GM12878 (cell line): Measurements from ENCODE around the gene ABCC2. TPM values are rescaled to one million over a fixed set of nuclear protein-coding genes. Genes with fewer than 3 reads are reported as not detected.

ENCODE experiments used
- ATAC-seq: fragments of 200-7000 bp; cut with Tn5 transposase; 3 replicates; pipeline ENCODE4 v1.9.1; 2020; ENCODE audit warnings: mild to moderate bottlenecking, moderate library complexity
- BruUV-seq: library from RNA; stranded (reverse); fragments of 400-500 nt; replicated peaks from 2 replicates; lab custom pipeline; 2021; lab: Mats Ljungman, UMichigan
- CTCF ChIA-PET: fragments of 300-600 bp; sonication (Branson Sonifier 250); formaldehyde crosslinking; extraction: SDS; loops from one replicate; lab custom pipeline; 2021; ENCODE audit warnings: inconsistent platforms; lab: Yijun Ruan, JAX
- POLR2A ChIA-PET: fragments of 350-600 bp; formaldehyde crosslinking; extraction: SDS; loops from one replicate; lab custom pipeline; 2021; ENCODE audit warnings: inconsistent platforms; lab: Charles Lee
- RAD21 ChIA-PET: fragments of 300-600 bp; sonication (Branson Sonifier 250); formaldehyde crosslinking; loops from one replicate; lab custom pipeline; 2023; ENCODE audit warnings: antibody characterized with exemption; ENCODE audit not compliant: unreplicated experiment; lab: Charles Lee
- SMC1A ChIA-PET: fragments of 300-600 bp; sonication (Branson Sonifier 250); formaldehyde crosslinking; loops from one replicate; lab custom pipeline; 2023; ENCODE audit not compliant: unreplicated experiment, uncharacterized antibody; lab: Charles Lee
- DNase-seq: peaks from one replicate; pipeline ENCODE4 v3.0.0-alpha.2; 2011; ENCODE audit warnings: low read depth, low spot score
- FAIRE-seq: peaks from 3 replicates; lab custom pipeline; 2011; peaks lifted over from hg19 to GRCh38; lab: Jason Lieb, UNC
- H2AFZ ChIP-seq: 2 replicates; pipeline ENCODE4 v1.6.0; 2011; ENCODE audit warnings: low read depth, low read length, control low read depth; ENCODE audit not compliant: control insufficient read depth
- H3K27ac ChIP-seq: 2 replicates; pipeline ENCODE4 v1.5.1; 2011; ENCODE audit warnings: control low read depth; ENCODE audit not compliant: control insufficient read depth, insufficient read depth
- H3K27me3 ChIP-seq, 2 experiments: replicated peaks in 1 of 2; 2 replicates each; pipeline versions ENCODE4 v1.6.0 to v1.6.1; 2011; ENCODE audit warnings: low read length in 1 of 2; ENCODE audit not compliant: control insufficient read depth in 2 of 2, insufficient read depth in 2 of 2
- H3K36me3 ChIP-seq, 2 experiments: 2 replicates each; pipeline ENCODE4 v1.5.1; 2011; ENCODE audit warnings: low read length in 1 of 2; ENCODE audit not compliant: control insufficient read depth in 2 of 2, insufficient read depth in 2 of 2
- H3K4me1 ChIP-seq: 2 replicates; pipeline ENCODE4 v1.6.1; 2011; ENCODE audit warnings: mild to moderate bottlenecking, low read length, moderate library complexity, mixed read lengths; ENCODE audit not compliant: control insufficient read depth, insufficient read depth
- H3K4me2 ChIP-seq: 2 replicates; pipeline ENCODE4 v1.6.0; 2011; ENCODE audit warnings: control low read depth; ENCODE audit not compliant: control insufficient read depth, insufficient read depth
- H3K4me3 ChIP-seq: fragments of 200-600 bp; sonication (generic); 2 replicates; pipeline ENCODE4 v1.5.1; 2016
- H3K79me2 ChIP-seq: 2 replicates; pipeline ENCODE4 v1.6.0; 2011; ENCODE audit warnings: low read length; ENCODE audit not compliant: control insufficient read depth, insufficient read depth
- H3K9ac ChIP-seq: 2 replicates; pipeline ENCODE4 v1.8.0; 2011; ENCODE audit warnings: low read length, control low read depth, mixed read lengths; ENCODE audit not compliant: control insufficient read depth, insufficient read depth
- H3K9me3 ChIP-seq: replicated peaks from 3 replicates; pipeline ENCODE4 v1.5.1; 2011; ENCODE audit warnings: mild to moderate bottlenecking, low read length; ENCODE audit not compliant: control insufficient read depth, insufficient read depth
- H4K20me1 ChIP-seq: 2 replicates; pipeline ENCODE4 v1.6.0; 2011; ENCODE audit not compliant: control insufficient read depth, insufficient read depth
- BCL11A ChIP-seq: IDR thresholded peaks from 2 replicates; pipeline ENCODE4 v1.6.1; 2011; ENCODE audit warnings: low read depth, low read length
- MYC ChIP-seq: IDR thresholded peaks from 2 replicates; pipeline ENCODE4 v1.6.1; 2011; ENCODE audit warnings: mild to moderate bottlenecking, low read length, moderate library complexity, inconsistent platforms; ENCODE audit not compliant: insufficient read depth, insufficient replicate concordance, insufficient read length, severe bottlenecking
- NFXL1 ChIP-seq: fragments of 450-650 bp; IDR thresholded peaks from 2 replicates; pipeline ENCODE4 v1.6.1; 2017; ENCODE audit warnings: antibody characterized with exemption, mild to moderate bottlenecking, borderline replicate concordance
- ZNF274 ChIP-seq: IDR thresholded peaks from one replicate; pipeline ENCODE4 v1.8.0; 2011; ENCODE audit not compliant: insufficient read length, insufficient read depth
- WGBS: methylation state at CpG from one replicate; pipeline ENCODE4 v1.1.6; 2016; ENCODE audit warnings: low lambda C conversion rate; ENCODE audit not compliant: insufficient replicate concordance, insufficient coverage; ENCODE audit errors: missing lambda C conversion rate; 5-methylcytosine and 5-hydroxymethylcytosine counted together
- in situ Hi-C: fragments of 300-500 bp; cut with MboI; formaldehyde crosslinking; loops from 9 replicates; pipeline ENCODE4 v1.14.3; 2018; ENCODE audit warnings: mixed read lengths
- intact Hi-C: fragments of 100-400 bp; cut with micrococcal nuclease; formaldehyde crosslinking; loops from one replicate; pipeline ENCODE4 v1.14.2; 2022; ENCODE audit not compliant: unreplicated experiment
- polyA plus RNA-seq, 11 experiments: library from polyadenylated mRNA; depleted of rRNA in 4 of 11; unstranded in 6 of 11; stranded (reverse) in 5 of 11; fragments of >200 nt; fragmentation: Nextera tagmentation in 4 of 11; fragmentation: Illumina TruSeq in 1 of 11; extraction: Ambion mirVana in 4 of 11; extraction: Trizol in 1 of 11; gene quantifications; 1 replicate in 1 of 11; 2 replicates in 10 of 11; pipeline versions ENCODE4 v1.2.1 to v1.2.3, GENCODE V29; 2011 to 2016; ENCODE audit warnings: inconsistent platforms in 2 of 11, missing spikeins in 2 of 11, low read depth in 1 of 11
- total RNA-seq, 4 experiments: library from RNA; depleted of rRNA in 3 of 4; stranded (reverse); fragments of >200 nt in 3 of 4; fragmentation: Illumina TruSeq in 1 of 4; extraction: Trizol in 1 of 4; gene quantifications; 2 replicates each; pipeline versions ENCODE4 v1.2.1 to v1.2.3, GENCODE V29; 2013 to 2021
- TF ChIP-seq, protein P1 (sequence below): fragments of 450-650 bp; IDR thresholded peaks from 2 replicates; pipeline ENCODE4 v1.6.1; 2017; ENCODE audit warnings: mild to moderate bottlenecking
- TF ChIP-seq, protein P2 (sequence below): fragments of 450-650 bp; IDR thresholded peaks from 2 replicates; pipeline ENCODE4 v1.6.1; 2016; ENCODE audit warnings: mild to moderate bottlenecking
- TF ChIP-seq, protein P3 (sequence below): IDR thresholded peaks from 2 replicates; pipeline ENCODE4 v1.6.1; 2012; ENCODE audit warnings: improper control_type of control experiment, low read depth, low read length; ENCODE audit not compliant: insufficient replicate concordance

The ABCC2 gene
- total and polyA plus RNA-seq, 10 of the 15 experiments (the other 5 are each of a cell fraction or from before 2014, with no cell fraction given): 0.02 to 0.95 (median 0.21) TPM

DNA sequence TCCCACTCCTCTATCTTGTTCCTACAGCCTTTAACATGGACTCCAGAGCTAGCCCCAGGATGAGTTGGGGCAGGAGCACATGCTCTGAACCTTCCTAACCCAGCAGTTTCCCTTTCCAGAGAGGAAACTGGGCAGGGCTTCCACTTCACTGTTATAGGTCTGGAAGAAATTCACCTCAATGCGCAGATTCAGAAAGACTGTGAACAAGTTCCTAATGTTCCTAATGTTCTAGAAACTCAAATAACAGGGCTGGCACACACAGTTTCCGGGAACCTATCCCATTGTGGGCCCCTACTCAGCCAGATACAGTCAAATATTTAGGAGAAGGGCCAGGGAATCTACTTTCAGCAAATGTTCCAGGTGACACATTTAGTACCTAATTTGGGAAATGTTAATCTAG, 29.7 kb downstream of the ABCC2 start:
- Histone ChIP-seq H3K27me3 (no peaks in the 10 kb centered on the region), H3K27ac (no peak overlapping the region), H3K4me1 (no peaks in the 10 kb centered on the region), H3K4me3 (no peak overlapping the region), H2AFZ (no peak overlapping the region), H4K20me1 (no peaks in the 10 kb centered on the region), H3K36me3 (no peaks in the 10 kb centered on the region), H3K4me2 (no peak overlapping the region), H3K79me2 (no peaks in the 10 kb centered on the region), H3K9ac (no peak overlapping the region), H3K9me3 (no peaks in the 10 kb centered on the region)
- intact Hi-C loops (no loop called here), in situ Hi-C loops (no loop called here)
- BruUV-seq: no TSS peak
- no peak for DNase-seq
- POLR2A ChIA-PET: no interaction called here
- WGBS: 47% methylated on average over 2 of the region's 2 CpGs
- FAIRE-seq: no peak
- TF ChIP-seq ZNF274: no peak
- SMC1A ChIA-PET: interaction anchor here (0.6 to 0.7 kb wide), 2 partner anchors 22 to 275 kb away, joined by 3 read pairs; no protein-coding TSS in a partner anchor
- CTCF ChIA-PET: no interaction called here
- RAD21 ChIA-PET: no interaction called here
- ATAC-seq: no peak

DNA sequence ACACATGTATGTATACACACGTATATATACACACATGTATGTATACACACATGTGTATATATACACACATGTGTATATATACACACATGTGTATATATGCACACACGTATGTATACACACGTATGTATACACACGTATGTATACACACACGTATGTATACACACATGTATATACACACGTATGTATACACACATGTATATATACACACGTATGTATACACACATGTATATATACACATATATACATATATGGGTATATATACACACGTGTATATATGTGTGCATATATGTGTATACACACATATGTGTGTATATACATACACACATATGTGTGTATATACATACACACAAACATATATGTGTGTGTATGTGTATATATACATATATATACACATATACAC, 31.7 kb downstream of the ABCC2 start:
- ATAC-seq (no peak), DNase-seq (no peak), FAIRE-seq (no peak)
- Histone ChIP-seq H2AFZ (no peak overlapping the region), H3K4me3 (no peak overlapping the region), H3K4me2 (no peak overlapping the region), H3K9ac (no peak overlapping the region), H3K27ac (no peak overlapping the region), H3K27me3 (no peaks in the 10 kb centered on the region), H3K9me3 (no peaks in the 10 kb centered on the region), H3K36me3 (no peaks in the 10 kb centered on the region), H3K4me1 (no peaks in the 10 kb centered on the region), H3K79me2 (no peaks in the 10 kb centered on the region), H4K20me1 (no peaks in the 10 kb centered on the region)
- intact Hi-C loops (no loop called here), in situ Hi-C loops (no loop called here)
- SMC1A ChIA-PET: interaction anchor here (0.6 kb wide), 1 partner anchor 294 kb away, joined by 3 read pairs; no protein-coding TSS in a partner anchor
- no TSS peak for BruUV-seq
- WGBS: 88% methylated on average over 3 of the region's 8 CpGs
- RAD21 ChIA-PET: no interaction called here
- TF ChIP-seq, protein P1, sequence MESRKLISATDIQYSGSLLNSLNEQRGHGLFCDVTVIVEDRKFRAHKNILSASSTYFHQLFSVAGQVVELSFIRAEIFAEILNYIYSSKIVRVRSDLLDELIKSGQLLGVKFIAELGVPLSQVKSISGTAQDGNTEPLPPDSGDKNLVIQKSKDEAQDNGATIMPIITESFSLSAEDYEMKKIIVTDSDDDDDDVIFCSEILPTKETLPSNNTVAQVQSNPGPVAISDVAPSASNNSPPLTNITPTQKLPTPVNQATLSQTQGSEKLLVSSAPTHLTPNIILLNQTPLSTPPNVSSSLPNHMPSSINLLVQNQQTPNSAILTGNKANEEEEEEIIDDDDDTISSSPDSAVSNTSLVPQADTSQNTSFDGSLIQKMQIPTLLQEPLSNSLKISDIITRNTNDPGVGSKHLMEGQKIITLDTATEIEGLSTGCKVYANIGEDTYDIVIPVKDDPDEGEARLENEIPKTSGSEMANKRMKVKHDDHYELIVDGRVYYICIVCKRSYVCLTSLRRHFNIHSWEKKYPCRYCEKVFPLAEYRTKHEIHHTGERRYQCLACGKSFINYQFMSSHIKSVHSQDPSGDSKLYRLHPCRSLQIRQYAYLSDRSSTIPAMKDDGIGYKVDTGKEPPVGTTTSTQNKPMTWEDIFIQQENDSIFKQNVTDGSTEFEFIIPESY: no peak
- TF ChIP-seq MYC: no peak
- TF ChIP-seq, protein P2, sequence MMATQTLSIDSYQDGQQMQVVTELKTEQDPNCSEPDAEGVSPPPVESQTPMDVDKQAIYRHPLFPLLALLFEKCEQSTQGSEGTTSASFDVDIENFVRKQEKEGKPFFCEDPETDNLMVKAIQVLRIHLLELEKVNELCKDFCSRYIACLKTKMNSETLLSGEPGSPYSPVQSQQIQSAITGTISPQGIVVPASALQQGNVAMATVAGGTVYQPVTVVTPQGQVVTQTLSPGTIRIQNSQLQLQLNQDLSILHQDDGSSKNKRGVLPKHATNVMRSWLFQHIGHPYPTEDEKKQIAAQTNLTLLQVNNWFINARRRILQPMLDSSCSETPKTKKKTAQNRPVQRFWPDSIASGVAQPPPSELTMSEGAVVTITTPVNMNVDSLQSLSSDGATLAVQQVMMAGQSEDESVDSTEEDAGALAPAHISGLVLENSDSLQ: no peak
- TF ChIP-seq, protein P3, sequence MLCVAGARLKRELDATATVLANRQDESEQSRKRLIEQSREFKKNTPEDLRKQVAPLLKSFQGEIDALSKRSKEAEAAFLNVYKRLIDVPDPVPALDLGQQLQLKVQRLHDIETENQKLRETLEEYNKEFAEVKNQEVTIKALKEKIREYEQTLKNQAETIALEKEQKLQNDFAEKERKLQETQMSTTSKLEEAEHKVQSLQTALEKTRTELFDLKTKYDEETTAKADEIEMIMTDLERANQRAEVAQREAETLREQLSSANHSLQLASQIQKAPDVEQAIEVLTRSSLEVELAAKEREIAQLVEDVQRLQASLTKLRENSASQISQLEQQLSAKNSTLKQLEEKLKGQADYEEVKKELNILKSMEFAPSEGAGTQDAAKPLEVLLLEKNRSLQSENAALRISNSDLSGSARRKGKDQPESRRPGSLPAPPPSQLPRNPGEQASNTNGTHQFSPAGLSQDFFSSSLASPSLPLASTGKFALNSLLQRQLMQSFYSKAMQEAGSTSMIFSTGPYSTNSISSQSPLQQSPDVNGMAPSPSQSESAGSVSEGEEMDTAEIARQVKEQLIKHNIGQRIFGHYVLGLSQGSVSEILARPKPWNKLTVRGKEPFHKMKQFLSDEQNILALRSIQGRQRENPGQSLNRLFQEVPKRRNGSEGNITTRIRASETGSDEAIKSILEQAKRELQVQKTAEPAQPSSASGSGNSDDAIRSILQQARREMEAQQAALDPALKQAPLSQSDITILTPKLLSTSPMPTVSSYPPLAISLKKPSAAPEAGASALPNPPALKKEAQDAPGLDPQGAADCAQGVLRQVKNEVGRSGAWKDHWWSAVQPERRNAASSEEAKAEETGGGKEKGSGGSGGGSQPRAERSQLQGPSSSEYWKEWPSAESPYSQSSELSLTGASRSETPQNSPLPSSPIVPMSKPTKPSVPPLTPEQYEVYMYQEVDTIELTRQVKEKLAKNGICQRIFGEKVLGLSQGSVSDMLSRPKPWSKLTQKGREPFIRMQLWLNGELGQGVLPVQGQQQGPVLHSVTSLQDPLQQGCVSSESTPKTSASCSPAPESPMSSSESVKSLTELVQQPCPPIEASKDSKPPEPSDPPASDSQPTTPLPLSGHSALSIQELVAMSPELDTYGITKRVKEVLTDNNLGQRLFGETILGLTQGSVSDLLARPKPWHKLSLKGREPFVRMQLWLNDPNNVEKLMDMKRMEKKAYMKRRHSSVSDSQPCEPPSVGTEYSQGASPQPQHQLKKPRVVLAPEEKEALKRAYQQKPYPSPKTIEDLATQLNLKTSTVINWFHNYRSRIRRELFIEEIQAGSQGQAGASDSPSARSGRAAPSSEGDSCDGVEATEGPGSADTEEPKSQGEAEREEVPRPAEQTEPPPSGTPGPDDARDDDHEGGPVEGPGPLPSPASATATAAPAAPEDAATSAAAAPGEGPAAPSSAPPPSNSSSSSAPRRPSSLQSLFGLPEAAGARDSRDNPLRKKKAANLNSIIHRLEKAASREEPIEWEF: no peak
- TF ChIP-seq BCL11A: no peak
- TF ChIP-seq NFXL1: no peak
- CTCF ChIA-PET: no interaction called here
- POLR2A ChIA-PET: no interaction called here
